ENCODE results near the gene COMMD6.

DNA sequence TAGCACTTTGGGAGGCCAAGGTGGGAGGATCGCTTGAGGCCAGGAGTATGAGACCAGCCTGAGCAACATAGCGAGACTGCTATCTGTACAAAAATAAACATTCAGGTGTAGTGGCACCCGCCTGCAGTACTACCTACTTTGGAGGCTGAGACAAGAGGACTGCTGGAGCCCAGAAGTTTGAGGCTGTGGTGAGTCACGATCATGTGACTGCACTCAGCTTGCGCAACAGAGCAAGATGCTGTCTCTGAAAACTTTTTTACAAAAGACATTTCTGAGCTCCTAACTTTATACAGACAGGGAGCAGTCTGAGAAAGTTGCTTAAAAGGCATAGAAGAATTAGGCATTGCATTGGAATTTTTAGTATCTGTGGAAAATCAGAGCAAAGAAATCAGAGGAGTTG, 45.3 kb downstream of the COMMD6 start:
- no peak for TF ChIP-seq POLR2AphosphoS5 (IDR thresholded peaks at IDR 0.05; ENCODE audit: low read depth, low read length)
- no peak for TF ChIP-seq POLR2A (IDR thresholded peaks at IDR 0.05; ENCODE audit: low read depth, low read length)
- TF ChIP-seq TAF1 (IDR thresholded peaks at IDR 0.05; ENCODE audit: borderline replicate concordance, low read depth, low read length) = no peak

Measured in GM12892 (cell line).